Measurements from ENCODE around the gene POLD4.

- TF ChIP-seq POLR2A (IDR thresholded peaks at IDR 0.05) (no peak), CTCF (IDR thresholded peaks at IDR 0.05) (no peak), EP300 (IDR thresholded peaks at IDR 0.05) (no peak)
Observed at GRCh38 chr11:67344264-67344663, 9.1 kb downstream of the POLD4 start.
